ENCODE measurements around the gene CDK4. TPM values are rescaled to one million over a fixed set of nuclear protein-coding genes. Genes with fewer than 3 reads are reported as not detected.

CDK4 gene
- 10 to 100 TPM; 77.6 to 85.6 TPM for total RNA-seq

DNA sequence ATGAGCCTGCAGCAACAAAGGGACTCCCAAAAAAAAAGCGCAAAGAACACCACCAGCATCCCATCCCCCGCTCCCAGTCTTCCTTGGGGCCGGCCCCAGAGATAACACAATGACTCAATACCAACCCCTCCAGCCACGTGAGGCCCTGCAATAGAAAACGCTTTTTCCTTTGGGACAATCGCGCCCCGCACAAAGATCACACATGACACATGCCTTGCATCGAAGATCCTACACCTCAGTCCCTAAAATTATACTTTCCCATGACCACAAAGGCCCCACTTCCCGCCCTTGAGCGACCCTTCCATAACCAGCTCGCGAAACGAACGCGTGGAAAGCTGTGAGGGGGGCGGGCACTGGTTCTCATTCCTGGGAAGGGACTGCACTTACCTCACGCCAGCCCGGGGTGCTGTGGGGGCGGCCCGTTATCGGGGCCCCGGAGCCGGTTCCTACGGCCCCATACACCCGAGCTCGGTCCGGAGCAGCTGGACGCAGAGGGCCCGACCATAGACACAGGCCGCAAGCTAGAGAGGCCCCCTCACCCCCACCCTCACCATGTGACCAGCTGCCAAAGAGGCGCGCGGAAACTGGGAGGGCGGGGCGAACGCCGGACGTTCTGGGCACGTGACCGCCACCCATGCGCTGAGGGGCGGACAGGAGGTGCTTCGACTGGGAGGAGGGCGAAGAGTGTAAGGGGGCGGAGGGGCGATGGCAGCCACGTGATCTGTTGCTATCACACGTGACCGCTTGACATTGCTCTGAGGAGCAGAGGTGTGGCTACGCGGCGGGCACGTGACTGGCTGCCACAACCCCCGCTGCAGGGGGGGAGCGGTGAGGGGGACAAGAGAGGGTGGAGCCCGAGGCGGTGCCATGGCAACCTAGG, at the start of gene CDK4:
Gene CDK4, minus strand, starts transcription at position 523 of the 880 bp plus-strand sequence. CDS start 593 bp downstream, outside the sequence.

GRCh38 chr12:57782608-57783465, 30.7 kb upstream of the CDK4 start, which contains the start of gene TSFM:
TSFM (plus strand) TSS chr12:57782787; CDS start chr12:57782802, 15 bp downstream.

DNA sequence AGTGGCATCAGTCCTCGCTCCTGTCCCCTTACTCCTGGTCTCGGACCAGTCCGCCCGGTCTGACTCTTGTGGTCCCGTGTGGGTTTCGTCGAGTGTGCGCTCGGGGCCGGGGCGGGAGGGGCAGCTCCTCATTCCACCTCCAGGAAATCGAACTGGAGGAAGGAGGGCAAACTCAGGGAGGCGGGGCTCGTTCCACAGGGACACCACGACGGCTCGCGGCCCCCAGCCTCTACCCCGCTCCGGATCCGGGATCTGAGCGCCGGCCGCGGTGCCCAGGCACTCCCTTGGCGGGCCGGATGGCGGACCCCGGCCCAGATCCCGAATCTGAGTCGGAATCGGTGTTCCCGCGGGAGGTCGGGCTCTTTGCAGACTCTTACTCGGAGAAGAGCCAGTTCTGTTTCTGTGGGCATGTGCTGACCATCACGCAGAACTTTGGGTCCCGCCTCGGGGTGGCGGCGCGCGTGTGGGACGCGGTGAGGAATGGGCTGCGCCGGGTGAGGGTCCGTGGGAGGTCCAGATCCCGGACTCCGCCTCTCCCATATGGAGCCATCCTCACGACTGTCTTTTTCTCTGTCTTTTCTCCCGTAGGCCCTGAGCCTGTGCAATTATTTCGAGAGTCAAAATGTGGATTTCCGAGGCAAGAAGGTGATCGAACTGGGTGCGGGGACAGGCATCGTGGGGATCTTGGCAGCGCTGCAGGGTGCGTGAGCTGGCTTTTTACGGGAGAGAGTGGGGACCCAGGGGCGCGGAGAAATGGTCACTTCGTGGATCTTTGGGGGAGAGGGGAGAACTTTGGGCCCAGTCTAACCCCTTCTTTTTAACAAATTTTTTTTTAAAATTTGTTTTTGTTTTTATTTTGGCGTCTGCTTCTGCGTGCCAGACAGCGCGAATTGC, 20.6 kb upstream of the CDK4 start, which contains the start of gene EEF1AKMT3:
Gene EEF1AKMT3, plus strand, starts transcription at position 186 of the 894 bp plus-strand sequence. Its CDS starts 111 bp downstream, at position 297.

DNA sequence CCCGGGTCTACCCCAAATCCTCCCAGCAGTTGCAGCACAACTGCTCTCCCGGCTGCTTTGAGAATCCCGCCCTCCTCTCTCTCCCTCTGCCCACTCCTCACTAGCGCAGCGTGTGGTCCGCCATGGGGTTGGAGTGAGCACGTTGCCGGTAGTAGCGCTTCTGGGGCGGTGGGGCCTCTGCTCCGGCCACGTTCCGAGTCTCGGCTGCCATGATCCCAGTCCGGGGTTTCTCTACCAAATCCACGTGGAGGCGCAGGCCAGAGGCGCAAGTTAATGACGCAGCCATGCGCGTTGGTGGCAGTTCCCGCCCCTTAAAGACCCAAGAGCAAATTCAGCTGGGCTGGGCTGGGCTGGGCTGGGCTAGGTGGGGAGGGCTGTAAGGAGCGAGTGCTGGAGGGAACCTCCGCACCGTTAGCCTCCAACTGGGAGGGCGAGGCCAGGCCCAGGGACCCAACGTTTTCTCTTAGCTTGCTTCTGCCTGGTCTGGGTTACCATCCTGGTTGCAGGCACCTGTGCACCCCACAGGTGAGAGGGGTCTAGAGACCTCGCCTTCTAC, 19.8 kb upstream of the CDK4 start, which contains the start of gene METTL1:
Gene METTL1, minus strand, starts transcription at position 233 of the 556 bp plus-strand sequence. Its CDS starts 22 bp downstream, at position 211.

DNA sequence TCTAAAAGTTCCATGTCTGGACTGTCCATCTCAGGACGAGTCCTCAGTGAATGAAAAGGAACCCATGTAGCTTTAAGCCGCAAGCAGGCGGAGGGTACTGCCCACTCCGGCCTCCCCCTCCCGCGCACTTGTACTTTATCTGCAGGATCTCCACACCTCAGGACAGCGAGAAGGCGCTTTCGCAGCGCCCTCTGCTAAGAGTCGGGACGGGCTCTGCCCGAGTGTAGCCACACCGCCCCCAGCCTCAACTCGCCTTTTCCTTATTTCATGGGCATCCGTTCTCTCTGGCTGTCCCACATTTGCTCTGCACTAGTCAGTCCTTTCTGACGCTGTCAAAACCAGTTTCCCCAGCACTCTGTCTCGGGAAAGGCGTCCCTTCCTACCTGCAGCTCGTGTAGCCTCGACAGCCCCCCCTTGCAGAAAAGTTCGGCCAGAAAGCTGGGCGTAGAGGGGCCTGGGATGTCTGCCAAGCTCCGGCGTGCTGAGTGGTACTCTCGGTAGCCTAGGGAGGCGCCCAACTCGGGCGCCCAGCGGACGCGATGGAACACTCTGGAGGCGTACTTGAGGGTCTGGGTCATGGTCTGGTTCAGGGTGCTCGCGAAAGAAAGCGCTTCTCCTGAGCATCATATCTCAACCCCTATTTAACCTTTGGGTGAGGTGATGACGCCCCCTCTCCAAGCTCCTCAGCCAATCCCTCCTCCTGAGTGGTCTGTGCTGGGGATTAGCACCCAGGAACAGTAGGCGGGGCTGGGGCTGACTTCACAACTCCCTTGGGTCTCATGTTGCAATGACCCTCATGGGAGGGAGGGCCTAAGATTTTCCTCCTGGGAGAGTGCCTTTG, 14.6 kb upstream of the CDK4 start, which contains the start of gene CYP27B1:
Gene CYP27B1, minus strand, starts transcription at position 615 of the 841 bp plus-strand sequence. Its CDS starts 37 bp downstream, at position 578.

DNA sequence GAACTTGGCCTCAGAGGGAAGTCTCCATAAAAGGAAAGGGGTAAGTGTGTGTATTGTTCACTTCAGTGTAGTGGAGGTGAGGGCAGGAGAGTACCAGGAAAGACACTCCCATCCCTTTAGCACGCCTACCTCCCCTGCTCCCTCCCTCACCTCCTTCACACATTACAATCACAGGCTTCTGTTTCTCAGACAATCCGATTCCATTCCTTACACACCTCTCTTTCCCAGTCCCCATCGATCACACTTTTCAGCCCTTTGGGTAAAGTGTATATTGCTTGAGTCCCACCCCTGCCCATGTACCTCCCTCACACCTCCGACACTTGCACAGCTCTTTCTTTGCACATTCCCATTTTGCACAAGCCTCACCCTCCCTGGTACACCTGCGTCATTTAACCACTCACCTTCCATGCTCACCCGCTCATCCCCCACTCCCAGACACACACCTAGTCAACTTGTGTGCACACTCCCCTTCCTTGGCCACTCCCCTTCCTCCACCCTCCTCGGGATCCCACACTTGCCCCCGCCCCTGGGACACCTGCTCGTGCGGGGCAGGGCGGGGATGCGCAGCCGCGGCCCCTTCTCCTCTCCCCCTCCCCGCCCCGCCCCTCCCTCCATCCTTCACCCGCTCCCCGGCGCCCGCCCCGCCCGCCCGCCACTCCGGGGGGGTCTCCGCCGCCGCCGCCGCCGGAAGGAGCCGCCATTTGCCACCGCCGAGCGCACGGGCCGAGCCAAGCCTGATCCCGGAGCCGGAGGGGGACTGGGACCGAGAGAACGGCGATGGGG, 2.5 kb upstream of the CDK4 start, which contains the start of gene MARCHF9:
Gene MARCHF9, plus strand, starts transcription at position 693 of the 783 bp plus-strand sequence. CDS start 426 bp downstream, outside the sequence.

DNA sequence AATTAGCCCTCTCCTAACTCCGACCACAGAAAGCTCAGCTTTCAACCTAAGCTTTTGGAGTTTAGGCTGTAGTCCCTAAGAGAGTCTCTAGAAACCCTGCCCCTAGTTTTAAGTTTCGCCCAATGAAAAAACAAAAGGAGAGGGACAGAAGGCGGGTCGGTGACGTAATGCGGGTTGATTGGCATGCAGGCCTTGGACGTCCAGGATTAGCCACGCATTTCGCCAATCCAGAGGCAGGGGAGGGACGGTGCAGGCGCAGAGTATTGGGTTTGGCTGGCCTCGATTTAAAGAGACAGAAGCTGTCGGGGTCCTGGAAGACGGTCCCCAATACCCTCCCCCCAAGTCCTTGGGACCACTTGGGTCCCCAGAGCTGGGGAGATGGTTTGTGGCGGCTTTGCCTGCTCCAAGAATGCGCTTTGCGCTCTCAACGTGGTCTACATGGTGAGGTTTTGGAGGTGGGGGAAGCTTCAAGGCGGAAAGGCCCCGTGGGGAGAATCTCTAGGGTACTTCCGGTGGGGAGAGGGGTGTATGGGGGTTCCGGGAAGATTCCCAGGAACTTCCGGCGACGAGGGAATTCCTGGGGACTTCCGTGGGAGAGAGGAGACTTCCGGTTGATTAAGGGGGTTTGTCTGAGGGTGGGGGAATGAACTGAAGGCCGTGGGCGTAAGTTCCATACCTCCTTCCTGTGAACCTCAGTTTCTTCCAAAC, 7.2 kb downstream of the CDK4 start, which contains the start of gene TSPAN31:
Gene TSPAN31, plus strand, starts transcription at position 263 of the 708 bp plus-strand sequence. Its CDS starts 116 bp downstream, at position 379.

DNA sequence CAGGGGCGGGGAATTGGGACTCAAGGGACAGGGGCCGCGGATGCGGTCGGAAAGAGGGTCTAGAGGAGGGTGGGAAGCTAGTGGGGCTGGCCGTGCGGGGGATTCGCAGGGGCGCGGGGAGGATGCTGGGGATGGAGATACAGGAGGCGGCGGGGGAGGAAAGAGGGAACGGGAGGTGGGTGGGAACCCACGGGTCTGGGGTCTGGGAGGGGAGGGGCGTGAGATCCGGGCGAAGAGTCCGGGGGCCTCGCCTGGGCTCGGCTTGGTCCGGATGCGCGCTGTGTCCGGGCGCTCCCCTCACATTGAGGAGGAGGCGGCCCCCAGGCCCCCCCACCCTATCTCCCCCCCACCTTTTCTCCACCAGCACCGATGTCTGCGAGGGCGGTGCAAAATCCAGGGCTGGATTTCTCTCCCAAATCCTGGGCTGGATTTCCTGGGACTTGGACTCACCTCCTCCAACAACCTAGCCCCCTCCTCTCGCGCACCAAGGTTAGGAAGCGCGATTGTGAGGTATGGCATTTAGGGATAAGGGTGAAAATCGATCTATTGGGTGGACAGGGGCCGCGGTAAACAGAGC, 13.4 kb downstream of the CDK4 start, which contains the start of gene AGAP2:
Gene AGAP2, minus strand, starts transcription at position 82 of the 577 bp plus-strand sequence. CDS start 496 bp downstream, outside the sequence.

Small RNA genes within 50 kb of the gene (microRNA-seq; reads per million reads assigned to microRNA genes)
- not detected for gene MIR6759 (ENCODE audit: borderline microRNAs expressed, borderline replicate concordance)

Other genes starting within 250 kb of the CDK4 start
- gene DDIT3, start 231.8 kb downstream of the CDK4 start, total RNA-seq, result 10 to 100 TPM; 18.4 to 19.2 TPM
- 10 to 100 TPM; 78.2 to 82.2 TPM for gene MBD6, start 229.5 kb downstream of the CDK4 start, total RNA-seq
- 10 to 100 TPM; 78.3 to 80.0 TPM for gene DCTN2, start 205.1 kb downstream of the CDK4 start, total RNA-seq
- gene KIF5A, start 202.3 kb downstream of the CDK4 start, total RNA-seq, result under 1 TPM; 0.58 to 0.71 TPM
- gene PIP4K2C, start 161.1 kb downstream of the CDK4 start, total RNA-seq, result 10 to 100 TPM; 16.8 to 18.3 TPM
- gene DTX3, start 147.5 kb downstream of the CDK4 start, total RNA-seq, result 10 to 100 TPM; 22.1 to 24.5 TPM
- gene ARHGEF25, start 140.9 kb downstream of the CDK4 start, total RNA-seq, result 1 to 10 TPM in 1 of 2 experiments, under 1 TPM in 1; 0.76 to 1.1 TPM
- under 1 TPM; 0.33 to 0.63 TPM for gene B4GALNT1, start 119.1 kb downstream of the CDK4 start, total RNA-seq
- 100 to 1,000 TPM; 133 to 136 TPM for gene OS9, start 58.2 kb downstream of the CDK4 start, total RNA-seq
- 10 to 100 TPM; 66.7 to 68.6 TPM for gene AGAP2, start 13.6 kb downstream of the CDK4 start, total RNA-seq
- gene TSPAN31, start 7.3 kb downstream of the CDK4 start, total RNA-seq, result 10 to 100 TPM; 17.8 to 19.3 TPM
- gene MARCHF9, start 2.8 kb upstream of the CDK4 start, total RNA-seq, result 10 to 100 TPM; 32.3 to 34.0 TPM
- 1 to 10 TPM; 2.0 to 2.2 TPM for gene CYP27B1, start 14.8 kb upstream of the CDK4 start, total RNA-seq
- 10 to 100 TPM; 15.4 to 16.0 TPM for gene METTL1, start 19.8 kb upstream of the CDK4 start, total RNA-seq
- gene EEF1AKMT3, start 20.3 kb upstream of the CDK4 start, total RNA-seq, result 1 to 10 TPM; 4.0 to 4.5 TPM
- gene TSFM, start 30.5 kb upstream of the CDK4 start, total RNA-seq, result 10 to 100 TPM; 25.6 to 27.8 TPM
- gene AVIL, start 66.4 kb upstream of the CDK4 start, total RNA-seq, result 1 to 10 TPM; 3.4 to 3.7 TPM
- 100 to 1,000 TPM; 157 to 159 TPM for gene CTDSP2, start 94.4 kb upstream of the CDK4 start, total RNA-seq
- 10 to 100 TPM; 12.9 to 15.0 TPM for gene ATP23, start 189.3 kb upstream of the CDK4 start, total RNA-seq

Measured in activated naive CD4-positive, alpha-beta T cell treated with anti-CD3 and anti-CD28 coated beads, Interleukin-2, amount 10 ng/mL, durations not matched to agents 5 hours and 36 hours (primary cell).